GM18526 (cell line): Measurements from ENCODE around the gene RTP3.

Experiments used
- POLR2A ChIP-seq: IDR thresholded peaks from 3 replicates; pipeline ENCODE4 v1.6.1; 2011; ENCODE audit not compliant: insufficient read length; ENCODE audit errors: extremely low read depth

RTP3 gene

DNA sequence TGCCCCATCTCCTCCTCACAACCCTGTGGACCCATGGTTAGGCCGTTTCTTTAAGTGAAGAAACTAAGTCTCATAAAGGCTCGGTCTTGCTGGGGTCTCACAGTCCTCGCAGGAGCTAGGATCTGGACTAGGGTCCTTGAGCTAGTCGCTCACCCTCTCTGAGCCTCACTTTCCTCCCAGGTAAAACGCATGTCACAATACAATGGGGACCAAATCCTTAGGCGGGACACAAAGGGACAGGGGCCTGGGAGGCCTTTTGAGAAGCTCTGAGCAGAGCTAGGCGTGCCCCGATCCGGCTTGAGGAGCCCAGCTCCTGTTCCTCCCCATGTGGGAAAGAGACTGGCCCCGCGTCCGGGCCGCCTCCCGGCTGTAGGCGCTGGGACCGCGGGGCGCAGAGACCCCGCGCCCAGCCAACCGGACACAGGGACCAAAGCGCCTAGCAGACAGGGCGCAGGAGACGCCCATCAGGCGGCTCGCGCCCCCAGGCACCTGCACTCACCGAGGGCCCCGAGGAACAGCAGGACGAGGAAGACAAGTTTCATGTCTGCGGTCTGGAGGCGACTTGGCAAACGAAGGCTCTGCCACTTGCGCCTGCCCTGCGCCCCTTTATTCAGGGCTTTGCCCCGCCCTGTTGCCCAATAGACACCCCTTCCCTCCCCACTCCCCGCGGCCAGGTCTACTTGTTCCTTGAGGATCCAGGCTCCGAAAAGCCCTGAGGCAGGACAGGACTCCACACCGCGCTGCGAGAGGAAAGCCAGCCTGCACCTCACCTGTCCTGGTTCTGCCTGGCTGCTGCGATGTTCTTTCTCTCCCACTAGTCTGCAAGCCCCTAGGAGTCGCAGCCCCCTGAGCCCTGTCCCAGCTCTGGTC is 33.2 kb upstream of the RTP3 start, which contains the start of gene LTF:
TSS of gene LTF (minus strand) at position 580 of the 870 bp plus-strand sequence. CDS start at position 542, 38 bp downstream.
- no peak for TF ChIP-seq POLR2A

DNA sequence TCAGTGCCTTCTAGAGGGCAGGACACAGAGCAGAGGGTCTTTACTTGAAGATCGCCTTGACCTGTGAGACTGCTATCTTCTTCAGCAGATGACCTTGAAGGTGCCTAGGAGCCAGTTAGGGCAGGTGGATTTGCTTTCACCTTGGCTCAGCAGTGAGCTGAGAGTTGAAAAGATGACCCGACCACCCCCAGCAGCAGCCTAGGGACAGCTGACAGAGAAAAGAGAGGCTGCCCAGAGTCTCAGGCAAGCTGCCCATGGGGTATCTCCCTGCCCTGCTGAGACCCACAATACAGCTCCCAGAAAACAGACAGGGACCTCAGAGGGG is 32.6 kb upstream of the RTP3 start:
- no peak for TF ChIP-seq POLR2A

DNA sequence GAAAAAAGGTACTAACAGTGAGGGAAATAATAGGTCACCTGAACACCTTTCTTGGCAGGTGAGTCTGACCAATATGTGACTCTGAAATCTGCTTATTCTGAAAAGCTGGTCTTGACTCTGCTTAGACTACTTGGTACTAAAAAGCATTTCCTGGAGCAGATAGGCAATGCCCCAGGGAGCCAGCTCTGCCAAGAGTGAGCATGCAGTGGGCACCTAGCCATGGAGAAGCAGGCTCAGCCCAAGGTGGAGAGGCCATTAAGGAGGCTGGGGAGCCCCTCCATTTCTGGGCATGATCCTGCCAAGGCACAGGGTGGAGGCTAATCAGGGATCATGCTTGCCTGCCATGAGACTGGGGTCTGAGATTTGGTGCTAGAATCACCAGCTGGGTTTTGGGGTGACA is 31.5 kb upstream of the RTP3 start:
- TF ChIP-seq POLR2A: no peak

DNA sequence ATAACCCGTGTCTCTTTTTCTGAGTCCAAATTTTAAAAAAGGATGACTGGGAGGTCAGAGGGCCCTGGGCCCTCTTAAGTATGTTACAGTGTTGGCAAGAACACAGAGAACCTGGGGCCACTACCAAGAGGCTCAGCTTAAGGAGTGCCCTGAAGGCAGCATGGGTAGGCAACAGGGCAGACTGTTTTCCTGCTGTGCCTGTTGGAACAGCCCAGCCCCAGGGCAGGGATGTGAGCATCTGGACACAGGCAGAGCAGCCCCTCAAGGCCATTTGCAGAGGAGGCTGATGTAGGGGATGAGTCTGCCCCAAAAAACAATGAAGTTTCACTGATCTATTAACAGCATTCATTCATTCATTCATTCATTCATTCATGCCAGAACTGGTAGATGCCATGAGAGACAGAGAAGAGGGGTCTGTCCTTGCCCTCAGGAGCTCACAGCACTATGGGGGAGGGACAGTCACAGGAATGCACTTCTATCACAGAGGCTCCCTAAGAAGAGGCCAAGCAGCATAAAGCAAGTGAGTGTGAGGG is 30.8 kb upstream of the RTP3 start:
- no peak for TF ChIP-seq POLR2A

DNA sequence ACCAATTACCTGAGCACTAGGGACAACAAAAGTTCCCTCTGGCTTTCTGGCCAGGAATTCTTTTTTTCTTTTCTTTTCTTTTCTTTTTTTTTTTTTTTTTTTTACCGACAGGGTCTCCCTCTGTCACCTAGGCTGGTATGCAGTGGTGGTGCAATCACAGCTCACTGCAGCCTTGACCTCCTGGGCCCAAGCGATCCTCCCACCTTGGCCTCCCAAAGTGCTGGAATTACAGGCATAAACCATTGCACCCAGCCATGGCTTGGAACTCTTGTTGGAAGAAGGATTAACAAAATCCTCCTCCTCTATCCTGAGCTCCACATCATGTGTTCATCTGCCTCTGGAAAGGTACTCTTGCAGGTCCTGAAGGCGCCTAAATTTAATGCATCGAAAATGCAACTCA is 30.2 kb upstream of the RTP3 start:
- no peak for TF ChIP-seq POLR2A

DNA sequence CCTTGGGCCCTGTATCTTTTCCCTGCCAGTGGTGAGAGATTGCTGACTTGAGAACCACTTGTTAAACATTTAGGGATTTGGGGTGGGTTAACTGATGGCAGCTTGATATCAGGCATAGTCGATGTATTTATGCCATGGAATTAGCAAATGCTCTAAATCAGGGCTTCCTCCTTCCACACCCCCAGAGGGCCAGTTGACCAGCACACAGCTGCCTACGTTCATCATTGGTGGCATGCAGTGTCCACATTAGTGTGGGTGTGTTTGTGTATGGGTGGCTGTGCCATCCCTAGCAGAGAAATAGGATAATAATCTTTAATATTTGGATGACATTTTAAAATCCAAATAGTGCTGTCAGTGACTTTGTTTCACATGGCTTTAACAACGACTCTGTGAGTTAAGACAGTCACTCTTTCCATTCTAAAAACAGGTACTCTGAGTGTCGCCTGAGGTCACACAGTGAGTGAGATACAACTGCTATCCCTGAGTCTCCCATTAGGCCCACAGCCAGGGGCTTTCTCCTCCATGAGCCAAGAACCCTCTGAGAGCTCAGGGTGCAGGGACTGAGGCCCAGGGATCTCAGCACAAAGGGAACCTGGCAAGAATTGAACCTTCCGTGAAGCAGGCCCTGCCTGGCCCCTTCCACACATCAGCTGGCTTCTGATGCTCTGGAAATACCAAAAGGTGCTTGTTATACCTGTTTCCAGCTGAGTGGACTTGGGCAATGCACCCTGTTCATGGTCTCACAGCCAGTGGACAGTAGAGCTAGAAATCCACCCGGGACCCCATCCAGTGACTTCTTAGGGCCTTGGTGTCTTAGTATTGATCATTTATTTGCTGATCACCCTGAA is 28.8 kb upstream of the RTP3 start:
- TF ChIP-seq POLR2A: no peak

DNA sequence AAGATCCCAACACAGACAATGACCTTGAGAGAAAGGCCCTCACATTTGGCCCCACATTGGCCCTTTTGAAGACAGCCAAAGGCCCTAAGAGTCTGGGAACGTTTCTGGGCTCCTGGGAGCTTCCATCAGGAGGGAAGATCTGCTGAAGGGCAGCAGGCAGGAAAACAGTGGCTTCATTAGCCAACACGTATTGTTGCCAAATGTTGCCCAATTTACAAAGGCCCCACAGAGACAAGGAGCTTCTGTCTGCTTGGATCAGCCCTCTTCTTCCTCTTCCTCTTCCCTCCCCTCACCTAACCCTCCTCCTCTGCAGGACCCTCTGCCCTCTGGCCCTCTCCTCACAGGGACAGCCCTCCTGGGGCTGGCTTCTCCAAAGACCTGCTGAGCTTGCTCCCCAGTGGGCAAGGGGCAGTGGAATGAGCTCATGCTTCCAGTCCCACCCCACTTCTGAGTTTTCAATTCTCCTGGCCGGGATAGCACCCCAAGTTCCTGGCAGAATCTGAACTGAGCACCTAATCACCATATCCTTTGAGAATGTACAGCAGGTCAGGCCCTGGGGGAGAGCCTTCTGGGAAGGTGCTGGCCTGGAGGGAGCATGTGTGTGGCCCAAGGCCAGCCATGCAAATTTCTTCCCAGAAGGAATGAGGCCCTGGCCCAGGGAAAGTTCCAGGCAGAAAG is 28.0 kb upstream of the RTP3 start:
- no peak for TF ChIP-seq POLR2A

DNA sequence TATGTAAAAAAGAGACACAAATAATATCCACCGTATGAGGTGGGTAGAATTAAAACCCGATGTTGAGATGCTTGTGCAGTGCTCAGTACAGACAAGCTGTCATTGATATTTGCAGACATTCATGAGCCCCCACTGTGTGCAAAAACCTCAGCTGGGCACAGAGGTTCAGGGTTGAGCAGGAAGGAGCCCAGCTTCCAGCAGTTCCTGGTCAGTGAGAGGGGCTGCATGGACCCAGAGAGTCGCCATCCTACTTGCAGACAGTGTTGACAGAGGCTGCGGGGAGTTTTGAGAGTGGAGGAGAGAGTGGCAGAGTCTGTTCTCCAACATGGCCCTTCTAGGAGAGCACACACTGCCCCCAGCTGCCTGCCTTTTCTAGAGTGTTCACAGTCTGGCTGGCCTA is 26.9 kb upstream of the RTP3 start:
- TF ChIP-seq POLR2A: no peak

DNA sequence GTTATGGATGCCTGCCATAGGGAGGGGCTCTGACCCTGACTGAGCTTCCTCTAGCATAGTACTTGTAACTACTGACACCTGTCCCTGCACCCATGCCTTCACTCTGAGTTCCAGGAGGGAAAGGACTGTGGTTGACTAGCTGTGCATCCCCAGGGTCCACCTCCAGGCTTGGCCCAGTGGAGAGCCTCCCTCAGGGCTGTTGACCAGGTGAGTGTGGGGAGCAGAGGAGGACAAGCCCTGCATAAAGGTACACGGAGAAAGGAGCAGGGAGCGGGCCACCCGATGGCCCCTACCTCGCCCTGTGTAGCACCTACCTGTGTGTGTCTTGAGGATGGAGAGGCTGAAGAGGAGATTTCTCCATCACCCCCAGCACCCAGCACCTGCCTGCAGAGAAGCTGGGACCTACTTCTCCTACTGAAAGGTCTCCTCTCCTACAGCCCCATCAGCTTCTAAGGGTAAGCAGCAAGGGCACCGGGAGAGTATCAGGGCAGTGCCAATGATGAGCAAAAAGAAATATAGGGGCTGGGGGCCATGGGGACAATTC is 26.3 kb upstream of the RTP3 start:
- no peak for TF ChIP-seq POLR2A

DNA sequence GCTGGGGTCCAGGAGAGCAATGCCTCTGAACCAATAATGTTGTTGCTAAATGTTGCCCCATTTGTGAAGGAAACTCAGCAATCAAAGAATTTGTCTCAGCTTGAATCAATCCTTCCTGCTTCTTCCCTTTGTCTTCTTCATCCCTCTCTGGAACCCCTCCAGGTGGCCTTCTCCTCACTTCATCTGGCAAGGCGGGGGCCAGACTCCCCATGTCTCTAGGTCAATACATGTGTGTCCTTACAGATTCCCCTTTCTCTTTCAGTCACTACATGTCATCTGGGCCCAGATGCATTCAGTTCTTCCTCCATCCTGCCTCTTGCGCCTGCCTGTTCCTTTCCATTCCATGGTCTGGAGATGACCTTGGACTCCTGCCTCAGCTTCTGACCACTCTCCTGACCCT is 25.0 kb upstream of the RTP3 start:
- no peak for TF ChIP-seq POLR2A

DNA sequence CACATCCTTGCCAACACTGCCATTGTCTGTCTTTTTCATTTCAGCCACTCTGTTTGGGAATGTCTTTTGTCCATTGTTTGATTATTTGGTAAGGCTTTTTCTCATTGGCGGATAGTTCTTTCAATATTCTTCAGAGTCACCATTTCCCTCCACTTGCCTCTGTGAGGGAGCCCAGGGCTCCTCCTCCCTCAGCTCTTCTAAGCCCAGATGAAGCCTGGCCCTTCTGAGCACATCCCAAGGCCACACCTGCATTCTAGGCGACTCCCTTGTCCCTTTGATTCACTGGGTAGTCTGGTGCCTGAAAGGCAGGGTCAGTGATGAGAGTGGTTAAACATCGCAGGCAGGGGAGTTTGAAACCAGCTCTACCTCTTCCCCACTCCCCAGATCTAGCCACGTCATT is 20.6 kb upstream of the RTP3 start:
- TF ChIP-seq POLR2A: no peak

DNA sequence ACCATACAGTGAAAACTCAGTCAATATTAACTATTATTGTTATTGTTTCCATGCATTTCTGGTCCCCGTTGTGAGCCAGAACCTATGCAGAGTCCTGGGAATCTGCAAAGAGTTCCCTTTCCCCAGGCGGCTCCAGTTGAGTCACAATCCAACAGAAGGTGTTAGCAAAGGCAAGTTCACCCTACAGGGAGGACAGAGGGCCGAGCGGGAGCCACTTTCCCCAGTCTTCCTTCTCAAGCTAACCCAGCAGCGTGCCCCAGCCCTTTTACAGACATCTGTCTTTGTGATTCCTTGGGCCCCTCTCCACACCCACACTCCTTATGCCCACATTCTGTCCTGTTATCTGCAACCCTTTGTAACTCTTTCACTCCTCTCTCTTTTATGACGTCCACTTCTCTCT is 20.0 kb upstream of the RTP3 start:
- TF ChIP-seq POLR2A: no peak

DNA sequence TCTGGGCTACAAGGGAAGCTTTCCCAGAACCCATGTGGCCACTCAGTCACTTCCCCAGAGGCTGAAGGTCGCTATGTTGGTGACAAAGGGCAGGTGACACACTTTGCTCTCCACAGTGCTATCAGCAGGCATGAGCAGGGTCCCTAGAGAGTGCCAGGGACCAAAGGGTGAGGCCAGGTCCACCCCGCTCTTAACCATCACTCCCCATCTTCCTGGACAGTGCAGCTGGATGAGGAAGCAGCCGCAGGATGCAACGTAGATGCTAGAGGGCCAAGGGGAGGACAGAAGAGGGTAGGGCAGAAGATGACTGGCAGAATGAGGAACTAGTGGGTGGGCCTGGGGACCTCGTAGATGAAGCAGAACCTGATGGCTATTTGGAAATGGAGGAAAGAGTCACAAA is 19.4 kb upstream of the RTP3 start:
- no peak for TF ChIP-seq POLR2A

DNA sequence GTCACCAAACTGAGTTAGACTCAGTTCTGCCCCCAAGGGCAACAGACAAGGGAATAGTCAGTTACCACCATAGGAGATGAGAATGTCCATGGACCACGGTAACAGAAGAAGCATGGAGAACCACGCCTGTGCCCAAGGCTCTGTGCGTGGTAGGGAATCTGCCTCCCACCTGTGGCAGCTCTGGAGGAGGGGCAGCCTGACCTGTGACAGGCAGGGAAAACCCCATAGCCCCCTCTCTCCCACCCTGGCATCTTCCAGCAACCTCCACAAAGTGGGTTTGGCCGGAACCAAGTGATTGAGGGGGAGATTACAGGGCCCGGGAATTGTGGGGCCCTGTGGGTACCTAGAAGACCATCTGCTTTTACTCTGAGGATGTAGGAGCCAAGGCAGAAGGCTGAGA is 18.8 kb upstream of the RTP3 start:
- TF ChIP-seq POLR2A: no peak

DNA sequence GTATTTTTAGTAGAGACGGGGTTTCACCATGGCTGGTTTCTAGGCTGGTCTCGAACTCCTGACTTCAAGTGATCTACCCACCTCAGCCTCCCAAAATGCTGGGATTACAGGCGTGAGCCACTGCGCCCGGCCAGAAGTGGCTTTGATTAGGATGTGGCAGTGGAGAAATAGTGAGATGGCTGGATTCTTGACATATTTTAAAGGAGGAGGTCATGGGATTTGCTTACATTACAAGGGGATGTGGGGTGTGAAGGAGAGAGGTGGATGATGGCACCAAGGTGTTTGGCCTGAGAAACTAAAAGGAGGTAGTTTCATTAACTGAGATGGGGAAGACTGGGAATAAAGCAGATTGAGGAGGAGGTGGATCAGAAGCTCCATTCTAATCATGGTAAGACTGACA is 18.1 kb upstream of the RTP3 start:
- no peak for TF ChIP-seq POLR2A

DNA sequence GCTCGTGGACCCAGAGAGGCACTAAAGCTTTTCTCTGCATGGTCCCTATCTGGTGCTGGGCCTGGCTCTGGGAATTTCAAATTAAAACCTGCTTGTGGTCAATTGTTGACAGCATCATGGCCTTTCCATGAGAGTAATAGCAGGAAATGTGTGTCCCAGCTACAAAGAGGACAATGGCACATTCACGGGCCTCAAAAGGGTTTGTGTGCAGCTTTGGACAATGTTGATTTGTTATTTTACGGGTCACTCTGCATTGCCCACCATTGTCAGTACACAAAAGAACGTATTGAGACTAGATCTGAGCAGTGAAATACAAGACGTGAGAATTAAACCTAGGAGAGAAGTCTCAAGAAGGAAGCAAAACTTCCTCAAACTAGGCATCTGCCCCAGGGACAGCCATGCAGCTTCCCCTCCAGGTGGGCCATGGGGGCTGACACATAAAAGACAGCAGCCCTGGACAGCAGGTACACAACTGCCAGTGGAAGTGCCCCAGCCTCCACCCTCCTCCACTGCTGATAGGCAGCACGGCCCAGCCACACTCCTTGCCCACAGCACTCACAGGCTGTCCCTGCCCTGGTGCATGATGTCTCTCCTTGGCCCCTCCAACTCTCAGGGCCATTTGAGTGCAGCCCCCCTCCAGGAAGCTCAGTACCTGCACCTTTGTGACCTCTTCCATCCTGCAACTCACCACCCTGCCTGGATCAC is 17.1 kb upstream of the RTP3 start:
- TF ChIP-seq POLR2A: no peak
